Heart right ventricle (tissue), 16 donors: ENCODE results near the gene RAB3IL1. TPM values are rescaled to one million over a fixed set of nuclear protein-coding genes. Genes with fewer than 3 reads are reported as not detected.

Experiments
- ATAC-seq, 8 donors: fragments of 200-7000 bp; cut with Tn5 transposase; one replicate each; pipeline ENCODE4 v1.9.1; 2020; ENCODE audit warnings: mild to moderate bottlenecking in 8 of 8, moderate library complexity in 8 of 8, moderate number of reproducible peaks in 1 of 8
- DNase-seq, 2 donors: peaks; one replicate each; pipeline ENCODE4 v3.0.0-alpha.2; 2020
- H3K27ac ChIP-seq, 10 donors: fragments of 200-600 bp; sonication (generic) in 2 of 10; one replicate each; pipeline versions ENCODE4 v1.5.0 to v1.8.0; 2020 to 2022; ENCODE audit warnings: mild to moderate bottlenecking in 3 of 10
- H3K27me3 ChIP-seq, 7 donors: fragments of 200-600 bp; one replicate each; pipeline ENCODE4 v1.8.0; 2021 to 2022; ENCODE audit warnings: mild to moderate bottlenecking in 2 of 7
- H3K36me3 ChIP-seq, 9 donors: fragments of 200-600 bp; sonication (generic) in 1 of 9; one replicate each; pipeline versions ENCODE4 v1.5.0 to v1.8.0; 2020 to 2022; ENCODE audit warnings: mild to moderate bottlenecking in 2 of 9
- H3K4me1 ChIP-seq, 9 donors: fragments of 200-600 bp; sonication (generic) in 1 of 9; one replicate each; pipeline versions ENCODE4 v1.5.0 to v1.8.0; 2020 to 2022; ENCODE audit warnings: mild to moderate bottlenecking in 4 of 9
- H3K4me3 ChIP-seq, 10 donors: fragments of 200-600 bp; sonication (generic) in 2 of 10; one replicate each; pipeline versions ENCODE4 v1.5.0 to v1.8.0; 2020 to 2022; ENCODE audit warnings: mild to moderate bottlenecking in 7 of 10, moderate library complexity in 2 of 10
- H3K9me3 ChIP-seq, 11 donors: fragments of 200-600 bp in 10 of 11; sonication (generic) in 2 of 11; one replicate each; pipeline versions ENCODE4 v1.5.0 to v1.8.0; 2013 to 2022; ENCODE audit warnings: mild to moderate bottlenecking in 2 of 11, control low read depth in 1 of 11, moderate library complexity in 1 of 11
- CTCF ChIP-seq, 9 donors: fragments of 200-600 bp; sonication (generic) in 2 of 9; IDR thresholded peaks; one replicate each; pipeline versions ENCODE4 v1.5.0 to v1.8.0; 2021 to 2022; ENCODE audit warnings: antibody characterized with exemption in 9 of 9, mild to moderate bottlenecking in 5 of 9, moderate library complexity in 1 of 9
- WGBS, 2 donors: extraction: QIAGEN DNeasy Blood & Tissue Kit; methylation state at CpG; one replicate each; pipeline ENCODE4 v1.1.7; 2013; ENCODE audit warnings: inconsistent platforms in 1 of 2; 5-methylcytosine and 5-hydroxymethylcytosine counted together
- intact Hi-C, 10 donors: fragments of 100-400 bp; cut with DNase I; formaldehyde crosslinking; loops; one replicate each; pipeline versions ENCODE4 v1.11.1 to v1.14.2; 2022
- polyA plus RNA-seq, 2 donors: library from polyadenylated mRNA; stranded (reverse); fragments of 200-250 nt; gene quantifications; one replicate each; pipeline ENCODE4 v1.2.3, GENCODE V29; 2013
- total RNA-seq, 10 donors: library from RNA; stranded (reverse); fragmentation: NEBNext Ultra II Directional in 3 of 10; extraction: Animal tissue kit (Norgen Biotek cat#: 25700) in 3 of 10; gene quantifications; one replicate each; pipeline versions ENCODE4 v1.2.1 to v1.2.4, GENCODE V29; 2021 to 2023
- donor health status: Arrhythmogenic right ventricular cardiomyopathy.
- donor health status: ischemic (EF 13 %, LVEDD 7.1; RV severe dilation, severe dysfunction).
- donor health status: healthy with polysubstance abuse.
- donor health status: DM: no; HTN: yes; CAD: no.
- donor health status: DM: no; HTN: no; CAD: no.
- donor health status: ischemic (EF 25% LVEDD 6.9; RV normal size, moderate dysfunction).
- donor health status: ischemic (EF 25% LVEDD 5.7; RV mildly dilated, moderate dysfunction).
- donor health status: healthy.
- donor health status: DM: yes; HTN: yes; CAD: no.
- donor health status: Ischemic cardiomyopathy.
- donor health status: ischemic (EF 35%, LVEDD 5.7; RV mildly dilated, moderate dysfunction).
- donor health status: nonischemic (EF 11% LVEDD 7.7; RV severe dilation, severe dysfunction).
- donor health status: DM: yes; HTN: yes; CAD: no.
- donor health status: PGD.
- donor health status: ischemic (EF 29% LVEDD 5.4; RV normal size, mild dysfunction).
- donor health status: nonischemic (EF 23%, LVEDD 6.1; RV moderate dilation, normal function).

Gene RAB3IL1
- total and polyA plus RNA-seq, 12 donors = 3.7 to 11.1 (median 7.5) TPM

- peaks cover 12 to 34% (median 28%) of the 10 kb centered on the region in 9 donors for H3K4me1 ChIP-seq
- WGBS, 2 donors = 96% methylated on average over 3 of the region's 3 CpGs
Measured at GRCh38 chr11:61926235-61926634, 8.9 kb upstream of the RAB3IL1 start.

GRCh38 chr11:61925736-61926135 is 8.4 kb upstream of the RAB3IL1 start:
- Histone ChIP-seq H3K4me3 (no peak overlapping the region), H3K9me3 (no peaks in the 10 kb centered on the region), H3K36me3 (no peaks in the 10 kb centered on the region), H3K27me3 (no peaks in the 10 kb centered on the region), H3K27ac (no peak overlapping the region), H3K4me1 (peaks cover 12 to 36% (median 28%) of the 10 kb centered on the region in 9 donors)
- ATAC-seq (no peak), DNase-seq (no peak)
- intact Hi-C loops = no loop called here
- TF ChIP-seq CTCF (IDR thresholded peaks at IDR 0.05) = no peak
- WGBS, 2 donors = 92% methylated on average over 2 of the region's 2 CpGs

More at GRCh38 chr11:61926235-61926634, 8.9 kb upstream of the RAB3IL1 start:
- Histone ChIP-seq H3K36me3 (no peaks in the 10 kb centered on the region), H3K4me3 (no peak overlapping the region), H3K27me3 (peaks cover 0 to 3% (median 0%) of the 10 kb centered on the region in 7 donors), H3K9me3 (no peaks in the 10 kb centered on the region), H3K27ac (no peak overlapping the region)
- intact Hi-C loops = no loop called here
- DNase-seq (no peak), ATAC-seq (no peak)
- TF ChIP-seq CTCF (IDR thresholded peaks at IDR 0.05) = no peak

GRCh38 chr11:61924064-61924455 is 6.7 kb upstream of the RAB3IL1 start:
- ATAC-seq = peak in 5 of 8 donors; percentile 4 to 20 (median 6)

More at GRCh38 chr11:61924064-61924455, 6.7 kb upstream of the RAB3IL1 start:
- no peak for DNase-seq
- intact Hi-C loops = no loop called here
- no peaks in the 10 kb centered on the region for H3K9me3 ChIP-seq
- no peaks in the 10 kb centered on the region for H3K27me3 ChIP-seq
- peaks cover 12 to 49% (median 37%) of the 10 kb centered on the region in 9 donors for H3K4me1 ChIP-seq
- no peaks in the 10 kb centered on the region for H3K36me3 ChIP-seq
- peak overlapping the region; percentile 78 to 89 (median 86) for H3K27ac ChIP-seq
- TF ChIP-seq CTCF (IDR thresholded peaks at IDR 0.05) = no peak
- H3K4me3 ChIP-seq = no peak overlapping the region
- 58 to 63% methylated on average over 6 of the region's 6 CpGs for WGBS, 2 donors
